GM23338 (cell line): ENCODE data around the gene ESR2. TPM values are rescaled to one million over a fixed set of nuclear protein-coding genes. Genes with fewer than 3 reads are reported as not detected.
A peak's percentile ranks its signal among the peaks of the same experiment; 100 is the strongest.

ENCODE experiments used
- ATAC-seq: fragments of 200-7000 bp; cut with Tn5 transposase; 3 replicates; pipeline ENCODE4 v1.9.1; 2020
- DNase-seq: peaks from one replicate; pipeline ENCODE4 v3.0.0-alpha.2; 2015; ENCODE audit warnings: low spot score
- H2AFZ ChIP-seq: fragments of 200-600 bp; sonication (generic); 2 replicates; pipeline ENCODE4 v1.8.0; 2016; ENCODE audit warnings: antibody characterized with exemption, mild to moderate bottlenecking, moderate library complexity
- H3F3A ChIP-seq: fragments of 200-600 bp; sonication (generic); replicated peaks from 2 replicates; pipeline ENCODE4 v1.8.0; 2017; ENCODE audit warnings: antibody characterized with exemption, mixed run types, low read depth
- H3K27ac ChIP-seq: fragments of 200-600 bp; sonication (generic); 2 replicates; pipeline ENCODE4 v1.6.1; 2016; ENCODE audit warnings: low read depth
- H3K27me3 ChIP-seq: fragments of 200-600 bp; sonication (generic); 2 replicates; pipeline ENCODE4 v1.8.0; 2016; ENCODE audit warnings: mild to moderate bottlenecking, mixed run types, moderate library complexity; ENCODE audit not compliant: insufficient read depth
- H3K36me3 ChIP-seq: fragments of 200-600 bp; sonication (generic); 2 replicates; pipeline ENCODE4 v1.8.0; 2016; ENCODE audit warnings: mild to moderate bottlenecking; ENCODE audit not compliant: insufficient read depth
- H3K4me1 ChIP-seq: fragments of 200-600 bp; sonication (generic); 2 replicates; pipeline ENCODE4 v1.8.0; 2016; ENCODE audit warnings: mild to moderate bottlenecking, moderate library complexity; ENCODE audit not compliant: insufficient read depth
- H3K4me2 ChIP-seq: fragments of 200-600 bp; sonication (generic); 2 replicates; pipeline ENCODE4 v1.7.1; 2017; ENCODE audit warnings: mixed run types
- H3K4me3 ChIP-seq: fragments of 200-600 bp; sonication (generic); 2 replicates; pipeline ENCODE4 v1.6.1; 2016; ENCODE audit warnings: mixed run types
- H3K79me2 ChIP-seq: fragments of 200-600 bp; sonication (generic); replicated peaks from 2 replicates; pipeline ENCODE4 v1.8.0; 2017; ENCODE audit warnings: mild to moderate bottlenecking; ENCODE audit not compliant: insufficient read depth
- H3K9me2 ChIP-seq: fragments of 200-600 bp; sonication (generic); 2 replicates; pipeline ENCODE4 v1.8.0; 2017; ENCODE audit not compliant: insufficient read depth
- H4K20me1 ChIP-seq: fragments of 200-600 bp; sonication (generic); replicated peaks from 2 replicates; pipeline ENCODE4 v1.8.0; 2017; ENCODE audit warnings: mild to moderate bottlenecking; ENCODE audit not compliant: insufficient read depth
- H3K27ac Mint-ChIP-seq: 2 replicates; pipeline ENCODE4 v1.8.0; 2020; ENCODE audit warnings: inconsistent platforms, mild to moderate bottlenecking, moderate library complexity, mixed read lengths
- H3K27me3 Mint-ChIP-seq: 3 replicates; pipeline ENCODE4 v1.8.0; 2022; ENCODE audit warnings: low read depth, mild to moderate bottlenecking, moderate library complexity, mixed read lengths, inconsistent platforms; ENCODE audit not compliant: insufficient read depth, poor library complexity
- H3K36me3 Mint-ChIP-seq: 3 replicates; pipeline ENCODE4 v1.8.0; 2021; ENCODE audit warnings: low read depth, mild to moderate bottlenecking, inconsistent platforms, moderate library complexity, mixed read lengths
- H3K4me1 Mint-ChIP-seq: 3 replicates; pipeline ENCODE4 v1.8.0; 2020; ENCODE audit warnings: mild to moderate bottlenecking, inconsistent platforms, mixed read lengths
- H3K4me3 Mint-ChIP-seq: 3 replicates; pipeline ENCODE4 v1.8.0; 2021; ENCODE audit warnings: moderate library complexity, mild to moderate bottlenecking, inconsistent platforms, mixed read lengths
- H3K9me3 Mint-ChIP-seq: 3 replicates; pipeline ENCODE4 v1.8.0; 2020; ENCODE audit warnings: moderate library complexity, mild to moderate bottlenecking, inconsistent platforms, mixed read lengths
- CREB1 ChIP-seq: fragments of 250-450 bp; sonication (Bioruptor Pico); IDR thresholded peaks from 2 replicates; pipeline ENCODE4 v1.5.0; 2020; ENCODE audit warnings: low read depth, mild to moderate bottlenecking, moderate library complexity
- ETS1 ChIP-seq: IDR thresholded peaks from 2 replicates; pipeline ENCODE4 v1.6.1; 2016; ENCODE audit warnings: antibody characterized with exemption
- EZH2 ChIP-seq: fragments of 200-600 bp; sonication (generic); IDR thresholded peaks from one replicate; pipeline ENCODE4 v1.8.0; 2017; ENCODE audit warnings: antibody characterized with exemption, mild to moderate bottlenecking, low read depth; ENCODE audit not compliant: unreplicated experiment
- JUNB ChIP-seq: IDR thresholded peaks from one replicate; pipeline ENCODE4 v1.6.1; 2016; ENCODE audit warnings: antibody characterized with exemption; ENCODE audit not compliant: unreplicated experiment
- NANOG ChIP-seq: IDR thresholded peaks from 2 replicates; pipeline ENCODE4 v1.6.1; 2016; ENCODE audit warnings: antibody characterized with exemption, borderline replicate concordance
- REST ChIP-seq: IDR thresholded peaks from one replicate; pipeline ENCODE4 v1.6.1; 2018; ENCODE audit warnings: antibody characterized with exemption; ENCODE audit not compliant: unreplicated experiment
- STAT1 ChIP-seq: IDR thresholded peaks from one replicate; pipeline ENCODE4 v1.6.1; 2016; ENCODE audit warnings: antibody characterized with exemption; ENCODE audit not compliant: unreplicated experiment
- ZNF114 ChIP-seq: fragments of 250-450 bp; sonication (Bioruptor Pico); IDR thresholded peaks from 2 replicates; pipeline ENCODE4 v1.5.0; 2020; ENCODE audit warnings: mild to moderate bottlenecking, moderate library complexity
- ZNF331 ChIP-seq: fragments of 250-450 bp; sonication (Bioruptor Pico); IDR thresholded peaks from 2 replicates; pipeline ENCODE4 v1.5.0; 2020; ENCODE audit warnings: low read depth, mild to moderate bottlenecking, moderate library complexity
- ZNF462 ChIP-seq: fragments of 250-450 bp; sonication (Bioruptor Pico); IDR thresholded peaks from 2 replicates; pipeline ENCODE4 v1.5.0; 2020; ENCODE audit warnings: mild to moderate bottlenecking, moderate library complexity
- polyA plus RNA-seq: library from polyadenylated mRNA; unstranded; fragments of >200 nt; fragmentation: Nextera tagmentation; extraction: Ambion mirVana; gene quantifications from 2 replicates; pipeline ENCODE4 v1.2.1, GENCODE V29; 2016
- total RNA-seq: library from RNA; depleted of rRNA; stranded (reverse); fragments of >200 nt; shearing (Covaris generic); gene quantifications from 2 replicates; pipeline ENCODE4 v1.2.3, GENCODE V29; 2014

ESR2 gene
- total and polyA plus RNA-seq, 2 experiments from 2014 or later, result 0.58 to 0.59 TPM

- peaks cover 63% of the 10 kb centered on the region for H3K36me3 Mint-ChIP-seq
- ATAC-seq, result no peak
These were observed 106.8 kb downstream of the ESR2 start for GRCh38 chr14:64187331-64187730.

GRCh38 chr14:64186231-64187129 is 107.7 kb downstream of the ESR2 start:
- H3K27ac Mint-ChIP-seq, result peak overlapping the region; percentile 89
- peak overlapping the region; percentile 24; the same call in 1 of the 2 replicates for H2AFZ ChIP-seq
- TF ChIP-seq REST (no peak), EZH2 (no peak), ZNF462 (0 out of 2 replicates have a peak, but pooled peaks have one; percentile 32), ETS1 (no peak), STAT1 (no peak), ZNF114 (CRISPR knock-in tag) (0 out of 2 replicates have a peak, but pooled peaks have one; percentile 62), ZNF331 (CRISPR knock-in tag) (no peak), CREB1 (no peak)

More at GRCh38 chr14:64187331-64187730, 106.8 kb downstream of the ESR2 start:
- H4K20me1 ChIP-seq, result no peaks in the 10 kb centered on the region; the same call in 1 of the 2 replicates
- Mint-ChIP-seq H3K4me3 (peak overlapping the region; percentile 76), H3K27me3 (peaks cover 3% of the 10 kb centered on the region), H3K9me3 (peaks cover 21% of the 10 kb centered on the region), H3K4me1 (peaks cover 37% of the 10 kb centered on the region), H3K27ac (no peak overlapping the region)
- H3K27ac ChIP-seq, result peak overlapping the region; percentile 78
- no peaks in the 10 kb centered on the region for H3K9me2 ChIP-seq
- H3K27me3 ChIP-seq, result no peaks in the 10 kb centered on the region
- peaks cover 18% of the 10 kb centered on the region for H3K4me1 ChIP-seq
- TF ChIP-seq JUNB, result no peak
- peak; percentile 26; the same call in 1 of the 2 replicates for TF ChIP-seq NANOG
- H3F3A ChIP-seq, result no peaks in the 10 kb centered on the region
- peak overlapping the region; percentile 52 for H3K4me2 ChIP-seq
- H3K4me3 ChIP-seq, result peak overlapping the region; percentile 55
- H3K79me2 ChIP-seq, result peaks cover 6% of the 10 kb centered on the region; the same call in 1 of the 2 replicates
- no peak overlapping the region for H2AFZ ChIP-seq
- no peak for DNase-seq
- H3K36me3 ChIP-seq, result peaks cover 3% of the 10 kb centered on the region; the same call in 1 of the 2 replicates

More at GRCh38 chr14:64186231-64187129, 107.7 kb downstream of the ESR2 start:
- peaks cover 3% of the 10 kb centered on the region; the same call in 1 of the 2 replicates for H3K36me3 ChIP-seq
- no peaks in the 10 kb centered on the region for H3F3A ChIP-seq
- peaks cover 17% of the 10 kb centered on the region for H3K4me1 ChIP-seq
- Mint-ChIP-seq H3K4me3 (peak overlapping the region; percentile 76), H3K36me3 (peaks cover 62% of the 10 kb centered on the region), H3K9me3 (peaks cover 27% of the 10 kb centered on the region), H3K4me1 (peaks cover 31% of the 10 kb centered on the region), H3K27me3 (peaks cover 3% of the 10 kb centered on the region)
- peaks cover 6% of the 10 kb centered on the region; the same call in 1 of the 2 replicates for H3K79me2 ChIP-seq
- no peaks in the 10 kb centered on the region for H4K20me1 ChIP-seq
- peak overlapping the region; percentile 55 for H3K4me3 ChIP-seq
- H3K27ac ChIP-seq, result peak overlapping the region; percentile 78
- H3K27me3 ChIP-seq, result no peaks in the 10 kb centered on the region
- no peaks in the 10 kb centered on the region for H3K9me2 ChIP-seq
- peak overlapping the region; percentile 52 for H3K4me2 ChIP-seq
- peak; percentile 81 for DNase-seq
- ATAC-seq, result peak; percentile 94
